Measurements from ENCODE around the gene DCST2. TPM values are rescaled to one million over a fixed set of nuclear protein-coding genes. Genes with fewer than 3 reads are reported as not detected.

Gene DCST2
- polyA plus RNA-seq, 4 donors: 1.9 to 27.1 (median 10.6) TPM

DNA sequence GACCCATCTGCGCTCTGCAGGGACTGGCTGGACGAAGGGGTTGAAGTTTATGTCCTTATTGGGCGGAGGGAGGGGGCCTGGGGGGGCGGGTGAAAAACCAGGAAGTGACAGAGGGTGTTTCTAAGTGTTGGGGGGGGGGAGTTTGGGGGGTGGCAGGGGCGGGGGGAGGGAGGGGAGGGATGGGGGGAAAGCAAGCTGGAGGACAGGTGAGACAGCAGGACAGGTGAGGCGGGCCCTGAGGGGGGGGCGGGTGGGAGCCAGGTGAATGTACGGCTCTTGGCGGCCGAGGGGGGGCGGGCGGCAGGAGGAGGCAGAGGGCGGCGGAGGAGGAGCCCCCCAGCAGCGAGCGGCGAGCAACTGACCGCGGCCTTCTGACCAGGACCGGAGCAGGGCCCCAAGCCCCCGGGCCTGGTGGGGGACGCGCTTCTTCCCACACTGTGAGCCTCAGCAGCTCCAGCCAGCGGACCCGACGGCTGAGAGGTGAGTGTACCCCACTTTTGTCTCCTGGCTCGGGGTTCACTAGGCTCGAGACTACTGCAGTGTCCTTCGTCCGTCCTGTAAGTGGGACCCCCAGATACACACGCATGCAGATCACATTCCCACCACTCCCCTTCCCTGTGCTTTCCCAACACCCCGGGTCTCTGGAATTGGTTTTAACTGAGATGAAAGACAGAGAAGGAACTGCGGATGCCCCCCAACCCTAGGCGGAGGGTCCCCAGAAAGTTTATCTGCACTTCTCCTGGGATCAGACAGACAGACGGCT is 30.9 kb downstream of the DCST2 start, which contains the start of gene ZBTB7B:
ZBTB7B (plus strand) TSS at position 339 of the 763 bp plus-strand sequence. CDS start 11,859 bp downstream, outside the sequence.
- peaks cover 8 to 50% (median 21%) of the 10 kb centered on the region in 3 donors for H3K4me1 ChIP-seq (ENCODE audit: control insufficient read depth in 3 of 3, insufficient read depth in 2 of 3, low read depth in 1 of 3, low read length in 2 of 3)
- H3K36me3 ChIP-seq (ENCODE audit: control insufficient read depth in 3 of 3, insufficient read depth in 2 of 3, low read depth in 1 of 3, low read length in 3 of 3): peaks cover 0 to 31% (median 0%) of the 10 kb centered on the region in 3 donors
- H3K27ac ChIP-seq (ENCODE audit: low read depth in 1 of 3, low read length in 2 of 3): peak within 1 kb of the TSS; percentile 96 to 99 (median 98)
- no peaks in the 10 kb centered on the region for H3K27me3 ChIP-seq (ENCODE audit: control insufficient read depth in 3 of 3, insufficient read depth in 3 of 3, low read length in 3 of 3)
- DNase-seq (peak in 1 of 2 donors; percentile 66), FAIRE-seq (no peak)
- H3K4me3 ChIP-seq (ENCODE audit: low read depth in 1 of 3, low read length in 3 of 3): peak within 1 kb of the TSS; percentile 70 to 88 (median 77)
- H3K9me3 ChIP-seq (ENCODE audit: control insufficient read depth in 2 of 2, insufficient read depth in 1 of 2, low read depth in 1 of 2, low read length in 1 of 2): no peaks in the 10 kb centered on the region
- WGBS, 3 donors: 0 to 1% (median 0%) methylated on average over 19 to 35 of the region's 35 CpGs

DNA sequence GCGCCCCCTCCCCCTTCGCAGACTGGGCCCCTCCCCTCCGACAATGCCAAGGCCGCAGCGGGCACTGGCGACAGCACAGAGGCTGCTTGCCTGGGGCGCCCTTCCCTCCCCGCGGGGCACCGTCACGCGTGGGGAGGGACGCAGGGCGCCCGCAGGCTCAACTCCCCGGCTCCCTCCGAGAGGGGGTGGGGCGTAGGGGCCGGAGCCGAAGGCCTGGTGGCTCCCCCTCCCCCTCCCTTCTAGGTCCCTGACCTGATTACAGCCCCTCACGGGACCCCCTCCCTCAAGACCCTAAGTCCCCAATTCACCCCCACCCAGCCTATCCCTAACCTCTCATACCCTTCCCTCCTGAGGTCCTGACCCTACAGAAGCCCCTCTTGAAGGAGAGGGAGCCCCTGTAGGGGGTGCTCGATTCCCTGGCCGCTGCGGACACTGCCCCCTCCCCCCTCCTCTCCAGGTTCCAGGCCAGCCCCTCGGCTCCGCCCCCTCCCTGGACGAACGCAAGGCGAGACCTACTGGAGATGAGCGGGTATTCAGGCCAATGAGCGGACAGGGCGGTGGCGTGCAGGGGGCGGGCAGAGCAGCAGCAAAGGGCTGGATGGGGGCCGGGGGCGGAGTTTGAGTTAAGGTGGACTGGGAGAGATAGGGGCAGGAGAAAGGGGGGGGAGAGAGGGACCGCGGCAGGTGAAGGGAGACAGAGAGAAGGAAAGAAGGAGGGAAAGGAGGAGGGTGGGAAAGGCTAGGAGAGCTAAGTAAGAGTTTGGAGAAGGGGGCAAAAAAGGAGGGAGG is 31.7 kb downstream of the DCST2 start:
- Histone ChIP-seq H3K4me3 (ENCODE audit: low read depth in 1 of 3, low read length in 3 of 3) (peak overlapping the region; percentile 70 to 78 (median 77)), H3K27ac (ENCODE audit: low read depth in 1 of 3, low read length in 2 of 3) (peak overlapping the region; percentile 91 to 97 (median 94)), H3K36me3 (ENCODE audit: control insufficient read depth in 3 of 3, insufficient read depth in 2 of 3, low read depth in 1 of 3, low read length in 3 of 3) (peaks cover 0 to 27% (median 0%) of the 10 kb centered on the region in 3 donors), H3K27me3 (ENCODE audit: control insufficient read depth in 3 of 3, insufficient read depth in 3 of 3, low read length in 3 of 3) (no peaks in the 10 kb centered on the region), H3K4me1 (ENCODE audit: control insufficient read depth in 3 of 3, insufficient read depth in 2 of 3, low read depth in 1 of 3, low read length in 2 of 3) (peaks cover 8 to 43% (median 21%) of the 10 kb centered on the region in 3 donors), H3K9me3 (ENCODE audit: control insufficient read depth in 2 of 2, insufficient read depth in 1 of 2, low read depth in 1 of 2, low read length in 1 of 2) (no peaks in the 10 kb centered on the region)
- FAIRE-seq (no peak), DNase-seq (peak; percentile 99)
- 0 to 1% (median 1%) methylated on average over 26 to 38 of the region's 38 CpGs for WGBS, 3 donors

GRCh38 chr1:155001425-155001674 is 32.2 kb downstream of the DCST2 start:
- Histone ChIP-seq H3K27me3 (ENCODE audit: control insufficient read depth in 3 of 3, insufficient read depth in 3 of 3, low read length in 3 of 3) (no peaks in the 10 kb centered on the region), H3K4me3 (ENCODE audit: low read depth in 1 of 3, low read length in 3 of 3) (peak overlapping the region; percentile 70 to 78 (median 77)), H3K27ac (ENCODE audit: low read depth in 1 of 3, low read length in 2 of 3) (peak overlapping the region; percentile 91 to 97 (median 94)), H3K9me3 (ENCODE audit: control insufficient read depth in 2 of 2, insufficient read depth in 1 of 2, low read depth in 1 of 2, low read length in 1 of 2) (no peaks in the 10 kb centered on the region), H3K36me3 (ENCODE audit: control insufficient read depth in 3 of 3, insufficient read depth in 2 of 3, low read depth in 1 of 3, low read length in 3 of 3) (peaks cover 0 to 22% (median 0%) of the 10 kb centered on the region in 3 donors), H3K4me1 (ENCODE audit: control insufficient read depth in 3 of 3, insufficient read depth in 2 of 3, low read depth in 1 of 3, low read length in 2 of 3) (peaks cover 8 to 37% (median 21%) of the 10 kb centered on the region in 3 donors)
- 0 to 1% (median 0%) methylated on average over 11 of the region's 11 CpGs for WGBS, 3 donors
- DNase-seq (no peak), FAIRE-seq (no peak)

GRCh38 chr1:155000726-155001424 is 32.7 kb downstream of the DCST2 start:
- WGBS, 3 donors: 0 to 1% (median 1%) methylated on average over 33 to 43 of the region's 43 CpGs
- no peak for FAIRE-seq
- peaks cover 3 to 33% (median 18%) of the 10 kb centered on the region in 3 donors for H3K4me1 ChIP-seq (ENCODE audit: control insufficient read depth in 3 of 3, insufficient read depth in 2 of 3, low read depth in 1 of 3, low read length in 2 of 3)

GRCh38 chr1:155000411-155000725 is 33.2 kb downstream of the DCST2 start:
- Histone ChIP-seq H3K27ac (ENCODE audit: low read depth in 1 of 3, low read length in 2 of 3) (peak overlapping the region; percentile 91 to 97 (median 94)), H3K36me3 (ENCODE audit: control insufficient read depth in 3 of 3, insufficient read depth in 2 of 3, low read depth in 1 of 3, low read length in 3 of 3) (peaks cover 0 to 12% (median 0%) of the 10 kb centered on the region in 3 donors), H3K27me3 (ENCODE audit: control insufficient read depth in 3 of 3, insufficient read depth in 3 of 3, low read length in 3 of 3) (no peaks in the 10 kb centered on the region), H3K4me1 (ENCODE audit: control insufficient read depth in 3 of 3, insufficient read depth in 2 of 3, low read depth in 1 of 3, low read length in 2 of 3) (peaks cover 1 to 28% (median 13%) of the 10 kb centered on the region in 3 donors), H3K4me3 (ENCODE audit: low read depth in 1 of 3, low read length in 3 of 3) (peak overlapping the region; percentile 70 to 78 (median 77)), H3K9me3 (ENCODE audit: control insufficient read depth in 2 of 2, insufficient read depth in 1 of 2, low read depth in 1 of 2, low read length in 1 of 2) (no peaks in the 10 kb centered on the region)
- no peak for DNase-seq
- 1 to 3% (median 2%) methylated on average over 7 to 11 of the region's 13 CpGs for WGBS, 3 donors
- FAIRE-seq: no peak

More at GRCh38 chr1:155000726-155001424, 32.7 kb downstream of the DCST2 start:
- DNase-seq: peak; percentile 96 to 99
- H3K4me3 ChIP-seq (ENCODE audit: low read depth in 1 of 3, low read length in 3 of 3): peak overlapping the region; percentile 70 to 78 (median 77)
- peaks cover 0 to 17% (median 0%) of the 10 kb centered on the region in 3 donors for H3K36me3 ChIP-seq (ENCODE audit: control insufficient read depth in 3 of 3, insufficient read depth in 2 of 3, low read depth in 1 of 3, low read length in 3 of 3)
- H3K9me3 ChIP-seq (ENCODE audit: control insufficient read depth in 2 of 2, insufficient read depth in 1 of 2, low read depth in 1 of 2, low read length in 1 of 2): no peaks in the 10 kb centered on the region
- peak overlapping the region; percentile 91 to 97 (median 94) for H3K27ac ChIP-seq (ENCODE audit: low read depth in 1 of 3, low read length in 2 of 3)
- no peaks in the 10 kb centered on the region for H3K27me3 ChIP-seq (ENCODE audit: control insufficient read depth in 3 of 3, insufficient read depth in 3 of 3, low read length in 3 of 3)

- FAIRE-seq (no peak), DNase-seq (peak; percentile 60 to 78)
- H3K36me3 ChIP-seq (ENCODE audit: control insufficient read depth in 3 of 3, insufficient read depth in 2 of 3, low read depth in 1 of 3, low read length in 3 of 3): peaks cover 0 to 8% (median 0%) of the 10 kb centered on the region in 3 donors
- H3K27ac ChIP-seq (ENCODE audit: low read depth in 1 of 3, low read length in 2 of 3): peak overlapping the region; percentile 91 to 97 (median 94)
- H3K4me1 ChIP-seq (ENCODE audit: control insufficient read depth in 3 of 3, insufficient read depth in 2 of 3, low read depth in 1 of 3, low read length in 2 of 3): peaks cover 1 to 24% (median 8%) of the 10 kb centered on the region in 3 donors
- no peaks in the 10 kb centered on the region for H3K27me3 ChIP-seq (ENCODE audit: control insufficient read depth in 3 of 3, insufficient read depth in 3 of 3, low read length in 3 of 3)
- WGBS, 3 donors: 2 to 5% (median 3%) methylated on average over 37 to 50 of the region's 50 CpGs
- H3K9me3 ChIP-seq (ENCODE audit: control insufficient read depth in 2 of 2, insufficient read depth in 1 of 2, low read depth in 1 of 2, low read length in 1 of 2): no peaks in the 10 kb centered on the region
- H3K4me3 ChIP-seq (ENCODE audit: low read depth in 1 of 3, low read length in 3 of 3): peak overlapping the region; percentile 70 to 78 (median 77)
These were observed 33.8 kb downstream of the DCST2 start for GRCh38 chr1:154999571-155000410.

DNA sequence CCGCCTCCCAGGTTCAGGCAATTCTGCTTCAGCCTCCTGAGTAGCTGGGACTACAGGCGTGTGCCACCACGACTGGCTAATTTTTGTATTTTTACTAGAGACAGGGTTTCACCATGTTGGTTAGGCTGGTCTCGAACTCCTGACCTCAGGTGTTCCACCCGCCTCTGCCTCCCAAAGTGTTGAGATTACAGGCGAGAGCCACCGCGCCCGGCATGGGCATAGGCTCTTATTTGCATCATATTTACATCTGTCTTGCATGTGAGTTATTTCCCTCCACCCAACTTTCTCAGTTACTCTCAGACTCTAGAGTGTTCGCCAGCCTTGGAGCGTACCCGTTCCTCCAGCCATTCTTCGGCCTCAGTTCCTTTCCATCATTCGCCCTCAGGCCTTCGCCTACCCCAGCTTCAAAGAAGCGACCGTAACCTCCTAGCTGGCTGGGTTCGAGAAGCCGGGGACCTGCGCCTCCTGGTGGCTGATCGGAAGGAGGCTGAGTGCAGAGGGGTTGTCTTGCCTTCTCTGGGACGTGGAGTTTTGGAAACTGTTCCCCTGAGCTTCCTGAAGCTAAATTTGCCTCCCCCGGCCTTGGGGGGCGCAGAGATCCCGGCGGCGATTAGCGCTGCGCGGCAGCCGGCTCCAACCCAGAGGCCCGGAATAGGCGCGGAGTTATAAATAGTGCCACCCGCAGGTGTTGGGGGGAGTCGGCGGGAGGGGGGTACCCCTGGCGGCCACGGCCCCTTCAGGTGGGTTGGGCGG is 34.6 kb downstream of the DCST2 start:
- no peaks in the 10 kb centered on the region for H3K27me3 ChIP-seq (ENCODE audit: control insufficient read depth in 3 of 3, insufficient read depth in 3 of 3, low read length in 3 of 3)
- peak overlapping the region; percentile 49 to 97 (median 51) for H3K27ac ChIP-seq (ENCODE audit: low read depth in 1 of 3, low read length in 2 of 3)
- WGBS, 3 donors: 10 to 11% (median 11%) methylated on average over 40 of the region's 40 CpGs
- H3K4me1 ChIP-seq (ENCODE audit: control insufficient read depth in 3 of 3, insufficient read depth in 2 of 3, low read depth in 1 of 3, low read length in 2 of 3): peaks cover 1 to 20% (median 3%) of the 10 kb centered on the region in 3 donors
- DNase-seq (peak; percentile 70 to 80), FAIRE-seq (no peak)
- H3K4me3 ChIP-seq (ENCODE audit: low read depth in 1 of 3, low read length in 3 of 3): peak overlapping the region; percentile 16 to 78 (median 77)
- no peaks in the 10 kb centered on the region for H3K36me3 ChIP-seq (ENCODE audit: control insufficient read depth in 3 of 3, insufficient read depth in 2 of 3, low read depth in 1 of 3, low read length in 3 of 3)
- H3K9me3 ChIP-seq (ENCODE audit: control insufficient read depth in 2 of 2, insufficient read depth in 1 of 2, low read depth in 1 of 2, low read length in 1 of 2): no peaks in the 10 kb centered on the region

All from small intestine (tissue), 7 donors.